Caco-2 (cell line): ENCODE measurements around the gene OAS3. TPM values are rescaled to one million over a fixed set of nuclear protein-coding genes. Genes with fewer than 3 reads are reported as not detected.

Experiments used
- BruUV-seq: library from RNA; stranded (reverse); fragments of 400-500 nt; replicated peaks from 2 replicates; lab custom pipeline; 2021; lab: Mats Ljungman, UMichigan
- CTCF ChIA-PET: fragments of 300-600 bp; sonication (Branson Sonifier 250); formaldehyde crosslinking; loops from one replicate; lab custom pipeline; 2022; ENCODE audit warnings: antibody characterized with exemption; lab: Charles Lee
- POLR2A ChIA-PET: fragments of 300-600 bp; sonication (Branson Sonifier 250); formaldehyde crosslinking; loops from one replicate; lab custom pipeline; 2022; ENCODE audit warnings: antibody characterized with exemption; lab: Charles Lee
- DNase-seq, 2 experiments: peaks; one replicate each; pipeline versions ENCODE4 v3.0.0 to v3.0.0-alpha.2; 2020 to 2022
- H3K27me3 ChIP-seq: replicated peaks from 2 replicates; pipeline ENCODE4 v1.6.0; 2011; ENCODE audit warnings: low read length; ENCODE audit not compliant: control insufficient read depth, insufficient read depth
- H3K36me3 ChIP-seq: 2 replicates; pipeline ENCODE4 v1.5.1; 2011; ENCODE audit warnings: low read length; ENCODE audit not compliant: control insufficient read depth, insufficient read depth
- H3K4me1 ChIP-seq: fragments of 250-450 bp; sonication (Bioruptor Pico); 2 replicates; pipeline ENCODE4 v1.5.1; 2020; ENCODE audit warnings: mild to moderate bottlenecking
- H3K4me3 ChIP-seq: 2 replicates; pipeline ENCODE4 v1.5.1; 2011; ENCODE audit warnings: low read depth, mild to moderate bottlenecking, control low read depth, low read length
- H3K9me3 ChIP-seq: fragments of 250-450 bp; sonication (Bioruptor Pico); 2 replicates; pipeline ENCODE4 v1.5.1; 2020; ENCODE audit warnings: mild to moderate bottlenecking, moderate library complexity
- H3K27ac Mint-ChIP-seq: one replicate; pipeline ENCODE4 v1.8.0; 2022; ENCODE audit warnings: mixed read lengths; ENCODE audit not compliant: unreplicated experiment
- H3K27me3 Mint-ChIP-seq: one replicate; pipeline ENCODE4 v1.8.0; 2022; ENCODE audit warnings: mixed read lengths; ENCODE audit not compliant: insufficient read depth, unreplicated experiment
- H3K36me3 Mint-ChIP-seq: one replicate; pipeline ENCODE4 v1.8.0; 2022; ENCODE audit warnings: mild to moderate bottlenecking, mixed read lengths; ENCODE audit not compliant: insufficient read depth, unreplicated experiment
- H3K4me1 Mint-ChIP-seq: one replicate; pipeline ENCODE4 v1.8.0; 2022; ENCODE audit warnings: low read depth, mixed read lengths; ENCODE audit not compliant: unreplicated experiment
- H3K4me3 Mint-ChIP-seq: one replicate; pipeline ENCODE4 v1.8.0; 2022; ENCODE audit warnings: mild to moderate bottlenecking, moderate library complexity, mixed read lengths; ENCODE audit not compliant: unreplicated experiment
- H3K9me3 Mint-ChIP-seq: one replicate; pipeline ENCODE4 v1.8.0; 2022; ENCODE audit warnings: mixed read lengths; ENCODE audit not compliant: unreplicated experiment
- CTCF ChIP-seq, 2 experiments: fragments of 200-600 bp in 1 of 2; IDR thresholded peaks; 1 replicate in 1 of 2; 2 replicates in 1 of 2; pipeline versions ENCODE4 v1.5.1 to v1.8.0; 2011 to 2022; ENCODE audit warnings: antibody characterized with exemption in 1 of 2, control low read depth in 1 of 2, inconsistent platforms in 1 of 2, low read depth in 1 of 2, low read length in 1 of 2, mild to moderate bottlenecking in 1 of 2, moderate library complexity in 1 of 2; ENCODE audit not compliant: insufficient read depth in 1 of 2, severe bottlenecking in 1 of 2, unreplicated experiment in 1 of 2
- intact Hi-C: fragments of 100-400 bp; cut with micrococcal nuclease; formaldehyde crosslinking; loops from one replicate; pipeline ENCODE4 v1.10.0; 2022; ENCODE audit not compliant: unreplicated experiment
- total RNA-seq: library from RNA; stranded (reverse); gene quantifications from 2 replicates; pipeline ENCODE4 v1.2.3, GENCODE V29; 2022

OAS3 gene
- total RNA-seq, 1 experiment from 2014 or later = 22.1 TPM

GRCh38 chr12:112973818-112974231, 35.6 kb downstream of the OAS3 start:
- DNase-seq = no peak
- Histone ChIP-seq H3K4me1 (no peaks in the 10 kb centered on the region), H3K36me3 (no peaks in the 10 kb centered on the region), H3K27me3 (no peaks in the 10 kb centered on the region), H3K9me3 (no peaks in the 10 kb centered on the region), H3K4me3 (no peak overlapping the region)
- Mint-ChIP-seq H3K36me3 (no peaks in the 10 kb centered on the region), H3K9me3 (no peaks in the 10 kb centered on the region), H3K27ac (no peak overlapping the region), H3K27me3 (peaks cover 5% of the 10 kb centered on the region), H3K4me1 (no peaks in the 10 kb centered on the region), H3K4me3 (no peak overlapping the region)
- intact Hi-C loops = no loop called here
- BruUV-seq = no TSS peak
- POLR2A ChIA-PET = no interaction called here
- CTCF ChIA-PET = no interaction called here
- no peak for TF ChIP-seq CTCF (IDR thresholded peaks at IDR 0.05; ENCODE audit: insufficient read depth in 1 of 2, low read depth in 1 of 2, low read length in 1 of 2, severe bottlenecking in 1 of 2, unreplicated experiment in 1 of 2)

GRCh38 chr12:112974904-112975303, 36.6 kb downstream of the OAS3 start:
- Mint-ChIP-seq H3K27me3 (peaks cover 5% of the 10 kb centered on the region), H3K27ac (no peak overlapping the region), H3K4me1 (no peaks in the 10 kb centered on the region), H3K9me3 (no peaks in the 10 kb centered on the region), H3K36me3 (no peaks in the 10 kb centered on the region), H3K4me3 (no peak overlapping the region)
- DNase-seq = no peak
- ChIA-PET POLR2A (no interaction called here), CTCF (interaction anchor here (0.6 kb wide), 1 partner anchor 18 kb away, joined by 3 read pairs; no protein-coding TSS in a partner anchor)
- intact Hi-C loops = no loop called here
- Histone ChIP-seq H3K4me1 (no peaks in the 10 kb centered on the region), H3K4me3 (no peak overlapping the region), H3K36me3 (no peaks in the 10 kb centered on the region), H3K27me3 (no peaks in the 10 kb centered on the region; the same call in 1 of the 2 replicates), H3K9me3 (no peaks in the 10 kb centered on the region)
- no peak for TF ChIP-seq CTCF (IDR thresholded peaks at IDR 0.05; ENCODE audit: insufficient read depth in 1 of 2, low read depth in 1 of 2, low read length in 1 of 2, severe bottlenecking in 1 of 2, unreplicated experiment in 1 of 2)
- BruUV-seq = no TSS peak

DNA sequence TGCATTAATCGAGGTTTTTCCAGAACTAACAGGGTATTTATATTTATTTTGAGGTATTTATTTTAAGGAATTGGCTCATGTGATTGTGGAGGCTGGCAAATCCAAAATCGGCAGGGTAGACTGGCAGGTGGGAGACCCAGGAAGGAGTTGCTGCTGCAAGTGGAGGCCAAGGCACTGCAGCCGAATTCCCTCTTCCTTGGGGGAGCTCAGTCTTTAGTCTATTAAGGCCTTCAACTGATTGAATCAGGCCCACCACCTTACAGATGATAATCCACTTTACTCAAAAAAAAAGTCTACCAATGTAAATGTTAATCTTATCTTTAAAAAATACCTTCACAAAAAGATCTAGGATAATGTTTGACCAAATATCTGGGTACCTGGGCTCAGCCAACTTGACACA, 38.9 kb downstream of the OAS3 start:
- TF ChIP-seq CTCF (IDR thresholded peaks at IDR 0.05; ENCODE audit: insufficient read depth in 1 of 2, low read depth in 1 of 2, low read length in 1 of 2, severe bottlenecking in 1 of 2, unreplicated experiment in 1 of 2) = no peak
- Mint-ChIP-seq H3K27ac (no peak overlapping the region), H3K9me3 (peaks cover 1% of the 10 kb centered on the region), H3K27me3 (peaks cover 14% of the 10 kb centered on the region), H3K36me3 (no peaks in the 10 kb centered on the region), H3K4me3 (no peak overlapping the region), H3K4me1 (no peaks in the 10 kb centered on the region)
- CTCF ChIA-PET = interaction anchor here (1.3 kb wide), 1 partner anchor 14 kb away, joined by 3 read pairs; no protein-coding TSS in a partner anchor
- Histone ChIP-seq H3K4me1 (no peaks in the 10 kb centered on the region), H3K4me3 (no peak overlapping the region), H3K9me3 (no peaks in the 10 kb centered on the region), H3K27me3 (no peaks in the 10 kb centered on the region; the same call in 1 of the 2 replicates), H3K36me3 (no peaks in the 10 kb centered on the region)
- POLR2A ChIA-PET = no interaction called here
- intact Hi-C loops = no loop called here
- no peak for DNase-seq
- no TSS peak for BruUV-seq
